ENCODE data around the gene FHIT. TPM values are rescaled to one million over a fixed set of nuclear protein-coding genes. Genes with fewer than 3 reads are reported as not detected.

Gene FHIT
- polyA plus RNA-seq, 12 donors = 3.8 to 10.9 (median 5.4) TPM; not detected in 2

- DNase-seq = no peak
These were observed 1250.7 kb downstream of the FHIT start for GRCh38 chr3:60000311-60001105.

GRCh38 chr3:59998058-59998457 is 1253.2 kb downstream of the FHIT start:
- no peak for DNase-seq

- no peak for DNase-seq
These were observed 1253.7 kb downstream of the FHIT start for GRCh38 chr3:59997583-59997982.

- no peak for DNase-seq
These were observed 1255.2 kb downstream of the FHIT start for GRCh38 chr3:59996056-59996455.

- no peak for DNase-seq
These were observed 1255.7 kb downstream of the FHIT start for GRCh38 chr3:59995563-59995962.

GRCh38 chr3:59994732-59995304 is 1256.4 kb downstream of the FHIT start:
- no peak for DNase-seq

GRCh38 chr3:59992578-59992977 is 1258.7 kb downstream of the FHIT start:
- no peak for DNase-seq

GRCh38 chr3:59990915-59991314 is 1260.3 kb downstream of the FHIT start:
- DNase-seq = no peak

- no peak for DNase-seq
These were observed 1268.7 kb downstream of the FHIT start for GRCh38 chr3:59982510-59982909.

GRCh38 chr3:59981377-59981776 is 1269.9 kb downstream of the FHIT start:
- no peak for DNase-seq

- no peak for DNase-seq
These were observed 1270.7 kb downstream of the FHIT start for GRCh38 chr3:59980576-59980975.

- no peak for DNase-seq
These were observed 1271.7 kb downstream of the FHIT start for GRCh38 chr3:59979542-59979941.

- no peak for DNase-seq
These were observed 1272.3 kb downstream of the FHIT start for GRCh38 chr3:59978979-59979378.

- DNase-seq = no peak
These were observed 1280.5 kb downstream of the FHIT start for GRCh38 chr3:59970796-59971195.

- DNase-seq = no peak
These were observed 1280.9 kb downstream of the FHIT start for GRCh38 chr3:59970376-59970775.

GRCh38 chr3:59968513-59969045 is 1282.7 kb downstream of the FHIT start:
- DNase-seq = no peak

GRCh38 chr3:59963676-59964075 is 1287.6 kb downstream of the FHIT start:
- no peak for DNase-seq

- DNase-seq = no peak
These were observed 1294.1 kb downstream of the FHIT start for GRCh38 chr3:59957150-59957549.

GRCh38 chr3:59953104-59953503 is 1298.1 kb downstream of the FHIT start:
- no peak for DNase-seq

- no peak for DNase-seq
These were observed 1301.9 kb downstream of the FHIT start for GRCh38 chr3:59949311-59949710.

- no peak for DNase-seq
These were observed 1304.9 kb downstream of the FHIT start for GRCh38 chr3:59946401-59946800.

- DNase-seq = no peak
These were observed 1310.5 kb downstream of the FHIT start for GRCh38 chr3:59940718-59941117.

GRCh38 chr3:59939826-59940426 is 1311.3 kb downstream of the FHIT start:
- DNase-seq = no peak

Data from muscle of arm (tissue), 12 donors.